GM12878 (cell line): ENCODE data around the gene TRPM3. TPM values are rescaled to one million over a fixed set of nuclear protein-coding genes. Genes with fewer than 3 reads are reported as not detected.

ENCODE experiments used
- ATAC-seq: fragments of 200-7000 bp; cut with Tn5 transposase; 3 replicates; pipeline ENCODE4 v1.9.1; 2020; ENCODE audit warnings: mild to moderate bottlenecking, moderate library complexity
- BruUV-seq: library from RNA; stranded (reverse); fragments of 400-500 nt; replicated peaks from 2 replicates; lab custom pipeline; 2021; lab: Mats Ljungman, UMichigan
- CTCF ChIA-PET: fragments of 300-600 bp; sonication (Branson Sonifier 250); formaldehyde crosslinking; extraction: SDS; loops from one replicate; lab custom pipeline; 2021; ENCODE audit warnings: inconsistent platforms; lab: Yijun Ruan, JAX
- POLR2A ChIA-PET: fragments of 350-600 bp; formaldehyde crosslinking; extraction: SDS; loops from one replicate; lab custom pipeline; 2021; ENCODE audit warnings: inconsistent platforms; lab: Charles Lee
- RAD21 ChIA-PET: fragments of 300-600 bp; sonication (Branson Sonifier 250); formaldehyde crosslinking; loops from one replicate; lab custom pipeline; 2023; ENCODE audit warnings: antibody characterized with exemption; ENCODE audit not compliant: unreplicated experiment; lab: Charles Lee
- SMC1A ChIA-PET: fragments of 300-600 bp; sonication (Branson Sonifier 250); formaldehyde crosslinking; loops from one replicate; lab custom pipeline; 2023; ENCODE audit not compliant: unreplicated experiment, uncharacterized antibody; lab: Charles Lee
- DNase-seq: peaks from one replicate; pipeline ENCODE4 v3.0.0-alpha.2; 2011; ENCODE audit warnings: low read depth, low spot score
- FAIRE-seq: peaks from 3 replicates; lab custom pipeline; 2011; peaks lifted over from hg19 to GRCh38; lab: Jason Lieb, UNC
- H2AFZ ChIP-seq: 2 replicates; pipeline ENCODE4 v1.6.0; 2011; ENCODE audit warnings: low read depth, low read length, control low read depth; ENCODE audit not compliant: control insufficient read depth
- H3K27ac ChIP-seq: 2 replicates; pipeline ENCODE4 v1.5.1; 2011; ENCODE audit warnings: control low read depth; ENCODE audit not compliant: control insufficient read depth, insufficient read depth
- H3K27me3 ChIP-seq, 2 experiments: replicated peaks in 1 of 2; 2 replicates each; pipeline versions ENCODE4 v1.6.0 to v1.6.1; 2011; ENCODE audit warnings: low read length in 1 of 2; ENCODE audit not compliant: control insufficient read depth in 2 of 2, insufficient read depth in 2 of 2
- H3K36me3 ChIP-seq, 2 experiments: 2 replicates each; pipeline ENCODE4 v1.5.1; 2011; ENCODE audit warnings: low read length in 1 of 2; ENCODE audit not compliant: control insufficient read depth in 2 of 2, insufficient read depth in 2 of 2
- H3K4me1 ChIP-seq: 2 replicates; pipeline ENCODE4 v1.6.1; 2011; ENCODE audit warnings: mild to moderate bottlenecking, low read length, moderate library complexity, mixed read lengths; ENCODE audit not compliant: control insufficient read depth, insufficient read depth
- H3K4me2 ChIP-seq: 2 replicates; pipeline ENCODE4 v1.6.0; 2011; ENCODE audit warnings: control low read depth; ENCODE audit not compliant: control insufficient read depth, insufficient read depth
- H3K4me3 ChIP-seq: fragments of 200-600 bp; sonication (generic); 2 replicates; pipeline ENCODE4 v1.5.1; 2016
- H3K79me2 ChIP-seq: 2 replicates; pipeline ENCODE4 v1.6.0; 2011; ENCODE audit warnings: low read length; ENCODE audit not compliant: control insufficient read depth, insufficient read depth
- H3K9ac ChIP-seq: 2 replicates; pipeline ENCODE4 v1.8.0; 2011; ENCODE audit warnings: low read length, control low read depth, mixed read lengths; ENCODE audit not compliant: control insufficient read depth, insufficient read depth
- H3K9me3 ChIP-seq: replicated peaks from 3 replicates; pipeline ENCODE4 v1.5.1; 2011; ENCODE audit warnings: mild to moderate bottlenecking, low read length; ENCODE audit not compliant: control insufficient read depth, insufficient read depth
- H4K20me1 ChIP-seq: 2 replicates; pipeline ENCODE4 v1.6.0; 2011; ENCODE audit not compliant: control insufficient read depth, insufficient read depth
- NRF1 ChIP-seq: conservative IDR thresholded peaks from 2 replicates; pipeline ENCODE4 v1.6.1; 2011; ENCODE audit warnings: mild to moderate bottlenecking, low read depth, low read length, improper control_type of control experiment
- ZNF384 ChIP-seq: IDR thresholded peaks from 2 replicates; pipeline ENCODE4 v1.6.1; 2012; ENCODE audit warnings: low read depth, mild to moderate bottlenecking, low read length, improper control_type of control experiment, borderline replicate concordance
- WGBS: methylation state at CpG from one replicate; pipeline ENCODE4 v1.1.6; 2016; ENCODE audit warnings: low lambda C conversion rate; ENCODE audit not compliant: insufficient replicate concordance, insufficient coverage; ENCODE audit errors: missing lambda C conversion rate; 5-methylcytosine and 5-hydroxymethylcytosine counted together
- in situ Hi-C: fragments of 300-500 bp; cut with MboI; formaldehyde crosslinking; loops from 9 replicates; pipeline ENCODE4 v1.14.3; 2018; ENCODE audit warnings: mixed read lengths
- intact Hi-C: fragments of 100-400 bp; cut with micrococcal nuclease; formaldehyde crosslinking; loops from one replicate; pipeline ENCODE4 v1.14.2; 2022; ENCODE audit not compliant: unreplicated experiment
- polyA plus RNA-seq, 11 experiments: library from polyadenylated mRNA; depleted of rRNA in 4 of 11; unstranded in 6 of 11; stranded (reverse) in 5 of 11; fragments of >200 nt; fragmentation: Nextera tagmentation in 4 of 11; fragmentation: Illumina TruSeq in 1 of 11; extraction: Ambion mirVana in 4 of 11; extraction: Trizol in 1 of 11; gene quantifications; 1 replicate in 1 of 11; 2 replicates in 10 of 11; pipeline versions ENCODE4 v1.2.1 to v1.2.3, GENCODE V29; 2011 to 2016; ENCODE audit warnings: inconsistent platforms in 2 of 11, missing spikeins in 2 of 11, low read depth in 1 of 11
- total RNA-seq, 4 experiments: library from RNA; depleted of rRNA in 3 of 4; stranded (reverse); fragments of >200 nt in 3 of 4; fragmentation: Illumina TruSeq in 1 of 4; extraction: Trizol in 1 of 4; gene quantifications; 2 replicates each; pipeline versions ENCODE4 v1.2.1 to v1.2.3, GENCODE V29; 2013 to 2021
- TF ChIP-seq, protein P1 (sequence below): fragments of 450-650 bp; IDR thresholded peaks from 2 replicates; pipeline ENCODE4 v1.6.1; 2017; ENCODE audit warnings: mild to moderate bottlenecking, moderate library complexity

TRPM3 gene
- total and polyA plus RNA-seq, 10 of the 15 experiments (the other 5 are each of a cell fraction or from before 2014, with no cell fraction given) = not detected

DNA sequence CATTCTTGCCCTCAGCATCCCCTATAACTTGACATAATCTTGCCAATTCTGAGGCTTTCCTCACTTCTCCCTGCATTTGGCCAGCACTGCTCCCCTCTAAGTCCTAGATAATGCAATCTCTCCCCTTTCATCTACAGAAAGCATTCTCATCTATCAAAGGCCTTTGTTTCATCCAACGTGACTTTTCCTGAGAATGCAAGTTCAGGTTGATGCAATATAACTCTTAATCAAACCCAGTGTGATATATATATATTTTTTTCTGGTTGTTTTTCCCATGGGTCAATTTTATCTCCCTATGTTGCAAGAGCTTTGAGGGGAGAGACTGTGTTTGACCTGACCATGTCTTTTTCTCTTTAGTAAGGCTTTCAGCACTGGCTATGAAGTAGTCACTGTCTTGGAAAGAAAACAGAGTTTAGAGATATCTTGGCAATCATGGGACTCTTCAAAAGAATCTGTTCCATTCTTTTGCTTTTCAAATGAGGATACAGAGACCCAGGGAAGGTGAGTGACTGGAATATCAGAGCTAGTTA, 268.6 kb downstream of the TRPM3 start:
- H3K79me2 ChIP-seq = no peaks in the 10 kb centered on the region
- no TSS peak for BruUV-seq
- CTCF ChIA-PET = no interaction called here
- H3K27me3 ChIP-seq = no peaks in the 10 kb centered on the region; a peak in 1 of 4 replicates
- POLR2A ChIA-PET = no interaction called here
- TF ChIP-seq, protein P1, sequence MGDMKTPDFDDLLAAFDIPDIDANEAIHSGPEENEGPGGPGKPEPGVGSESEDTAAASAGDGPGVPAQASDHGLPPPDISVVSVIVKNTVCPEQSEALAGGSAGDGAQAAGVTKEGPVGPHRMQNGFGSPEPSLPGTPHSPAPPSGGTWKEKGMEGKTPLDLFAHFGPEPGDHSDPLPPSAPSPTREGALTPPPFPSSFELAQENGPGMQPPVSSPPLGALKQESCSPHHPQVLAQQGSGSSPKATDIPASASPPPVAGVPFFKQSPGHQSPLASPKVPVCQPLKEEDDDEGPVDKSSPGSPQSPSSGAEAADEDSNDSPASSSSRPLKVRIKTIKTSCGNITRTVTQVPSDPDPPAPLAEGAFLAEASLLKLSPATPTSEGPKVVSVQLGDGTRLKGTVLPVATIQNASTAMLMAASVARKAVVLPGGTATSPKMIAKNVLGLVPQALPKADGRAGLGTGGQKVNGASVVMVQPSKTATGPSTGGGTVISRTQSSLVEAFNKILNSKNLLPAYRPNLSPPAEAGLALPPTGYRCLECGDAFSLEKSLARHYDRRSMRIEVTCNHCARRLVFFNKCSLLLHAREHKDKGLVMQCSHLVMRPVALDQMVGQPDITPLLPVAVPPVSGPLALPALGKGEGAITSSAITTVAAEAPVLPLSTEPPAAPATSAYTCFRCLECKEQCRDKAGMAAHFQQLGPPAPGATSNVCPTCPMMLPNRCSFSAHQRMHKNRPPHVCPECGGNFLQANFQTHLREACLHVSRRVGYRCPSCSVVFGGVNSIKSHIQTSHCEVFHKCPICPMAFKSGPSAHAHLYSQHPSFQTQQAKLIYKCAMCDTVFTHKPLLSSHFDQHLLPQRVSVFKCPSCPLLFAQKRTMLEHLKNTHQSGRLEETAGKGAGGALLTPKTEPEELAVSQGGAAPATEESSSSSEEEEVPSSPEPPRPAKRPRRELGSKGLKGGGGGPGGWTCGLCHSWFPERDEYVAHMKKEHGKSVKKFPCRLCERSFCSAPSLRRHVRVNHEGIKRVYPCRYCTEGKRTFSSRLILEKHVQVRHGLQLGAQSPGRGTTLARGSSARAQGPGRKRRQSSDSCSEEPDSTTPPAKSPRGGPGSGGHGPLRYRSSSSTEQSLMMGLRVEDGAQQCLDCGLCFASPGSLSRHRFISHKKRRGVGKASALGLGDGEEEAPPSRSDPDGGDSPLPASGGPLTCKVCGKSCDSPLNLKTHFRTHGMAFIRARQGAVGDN = no peak
- TF ChIP-seq NRF1 = no peak
- TF ChIP-seq ZNF384 = no peak
- no peaks in the 10 kb centered on the region for H3K36me3 ChIP-seq
- H2AFZ ChIP-seq = no peak overlapping the region
- no peaks in the 10 kb centered on the region for H4K20me1 ChIP-seq
- intact Hi-C loops = no loop called here
- H3K9ac ChIP-seq = no peak overlapping the region
- no peak overlapping the region for H3K4me3 ChIP-seq
- RAD21 ChIA-PET = no interaction called here
- no peak overlapping the region for H3K27ac ChIP-seq
- DNase-seq (no peak), ATAC-seq (no peak), FAIRE-seq (no peak)
- H3K9me3 ChIP-seq = no peaks in the 10 kb centered on the region
- in situ Hi-C loops = no loop called here
- no peak overlapping the region for H3K4me2 ChIP-seq
- H3K4me1 ChIP-seq = no peaks in the 10 kb centered on the region
- WGBS = no CpG with 5 or more reads among the region's 1 CpG
- SMC1A ChIA-PET = no interaction called here
